ENCODE results near the gene KCNS3. TPM values are rescaled to one million over a fixed set of nuclear protein-coding genes. Genes with fewer than 3 reads are reported as not detected.

Gene KCNS3
- total RNA-seq, 1 donor from 2014 or later = 20.3 TPM

DNA sequence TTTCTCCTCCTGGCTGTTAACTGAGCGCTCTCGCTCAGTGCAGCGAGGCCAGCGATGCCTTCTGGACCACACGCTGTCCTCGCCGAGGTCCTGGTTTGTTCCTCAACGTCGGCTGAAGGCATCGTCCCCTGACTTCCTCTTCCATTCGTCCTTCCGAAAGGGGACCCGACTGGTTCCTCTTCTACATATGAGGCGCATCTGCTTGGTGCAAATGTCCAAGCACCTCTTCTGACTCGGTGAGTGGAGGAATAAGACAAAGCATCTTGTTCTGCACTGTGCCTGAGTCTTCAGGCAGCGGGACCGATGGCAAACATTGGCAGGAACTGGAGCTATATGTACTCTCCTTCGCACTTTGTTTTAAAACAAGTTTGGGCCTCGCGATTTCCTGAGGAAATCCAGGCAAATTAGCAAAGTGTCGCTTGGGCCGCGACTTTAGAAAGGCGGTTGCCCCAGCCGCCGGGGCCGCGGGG lies 621 bp upstream of the KCNS3 start:
- no peak for DNase-seq (ENCODE audit: low spot score)

DNA sequence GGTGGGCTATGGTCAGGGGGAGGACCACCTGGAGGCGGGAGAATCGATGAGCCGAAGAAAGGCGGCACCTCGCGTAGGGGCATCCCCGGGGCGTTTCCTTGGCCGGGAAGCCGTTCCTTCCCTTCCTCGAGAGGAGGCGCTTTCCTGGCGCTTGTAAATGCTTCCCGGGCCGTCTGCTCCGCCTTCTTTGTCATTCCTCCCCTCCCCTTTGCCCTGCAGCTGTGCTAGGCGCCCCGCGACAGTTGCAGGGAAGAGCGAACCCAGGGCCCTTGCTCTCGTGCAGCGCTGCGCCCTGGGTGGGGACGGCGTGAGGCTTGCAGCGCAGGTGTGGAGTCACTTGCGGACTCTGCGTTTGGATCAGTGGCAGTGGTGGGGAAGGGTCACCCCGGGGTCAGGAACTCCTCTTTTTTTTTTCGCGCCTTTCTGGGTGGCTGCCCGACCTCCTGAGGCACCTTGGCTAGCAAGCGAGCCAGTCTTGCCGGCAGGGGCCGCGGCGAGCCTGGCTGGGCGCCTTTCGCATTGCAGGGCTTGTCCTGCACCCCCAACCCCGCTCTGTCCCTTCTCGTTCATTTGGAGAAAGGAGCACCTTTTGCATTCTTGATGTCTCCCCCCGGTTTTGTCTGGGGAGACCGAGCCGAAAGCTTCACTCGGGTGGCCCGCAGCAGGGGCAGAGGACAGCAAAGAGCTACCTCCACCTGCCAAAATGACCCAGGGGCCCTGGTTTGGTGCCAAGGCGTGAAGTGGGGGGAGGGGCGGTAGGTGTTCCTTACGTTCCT lies 858 bp downstream of the KCNS3 start:
- peak; percentile 72 for DNase-seq (ENCODE audit: low spot score)

DNA sequence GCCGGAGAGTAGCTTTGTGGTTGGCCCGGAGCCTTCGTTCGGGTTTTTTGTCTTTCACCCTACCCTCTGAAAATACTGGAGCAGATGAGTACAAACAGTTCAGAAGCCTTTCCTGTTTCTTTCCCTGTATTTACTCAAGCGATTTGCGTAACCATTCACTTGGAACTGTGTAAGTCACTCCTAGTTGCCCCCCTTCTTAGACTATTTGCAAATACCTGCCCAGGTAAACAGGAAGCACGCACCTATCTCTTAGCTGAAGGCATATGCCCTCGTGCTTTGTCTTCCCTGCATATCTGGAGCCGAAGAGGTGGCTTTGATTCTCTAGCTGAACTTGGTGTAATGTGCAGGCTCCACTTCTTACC lies 1.4 kb downstream of the KCNS3 start:
- DNase-seq (ENCODE audit: low spot score) = no peak

DNA sequence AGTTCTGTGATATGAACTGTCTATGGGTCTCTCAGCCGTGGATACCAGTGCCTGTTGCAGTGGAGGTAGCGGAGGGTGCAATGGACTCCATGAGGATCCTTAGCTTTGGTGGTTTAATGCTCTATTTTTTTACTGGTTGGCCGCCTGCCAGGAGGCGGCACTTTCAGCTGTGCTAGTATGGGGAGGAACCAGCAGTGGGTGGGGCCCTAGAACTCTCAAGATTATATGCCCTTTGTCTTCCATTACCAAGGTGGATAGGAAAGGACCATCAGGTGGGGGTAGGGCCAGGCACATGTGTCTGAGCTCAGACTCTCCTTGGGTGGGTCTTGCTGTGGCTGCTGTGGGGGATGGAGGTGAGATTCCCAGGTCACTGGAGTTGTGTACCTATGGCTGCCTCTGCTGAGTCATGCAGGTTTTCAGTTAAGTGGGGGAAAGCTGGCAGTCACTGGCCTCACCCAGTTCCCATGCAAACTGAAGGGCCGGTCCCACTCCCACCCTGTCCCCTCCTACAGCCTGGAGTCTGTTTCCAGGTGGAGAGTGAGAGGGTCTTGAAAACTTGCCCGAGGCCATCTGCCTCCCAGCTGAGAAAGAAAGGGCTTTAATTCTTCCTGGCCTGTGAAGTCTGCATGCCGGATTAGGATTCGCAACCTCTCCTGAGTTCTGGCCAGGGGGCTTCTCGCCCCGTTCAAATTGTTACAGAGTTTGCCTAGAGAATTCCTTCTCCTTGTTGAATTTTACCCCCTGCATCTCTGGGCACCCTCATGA lies 14.5 kb downstream of the KCNS3 start:
- peak; percentile 54 for DNase-seq (ENCODE audit: low spot score)

DNA sequence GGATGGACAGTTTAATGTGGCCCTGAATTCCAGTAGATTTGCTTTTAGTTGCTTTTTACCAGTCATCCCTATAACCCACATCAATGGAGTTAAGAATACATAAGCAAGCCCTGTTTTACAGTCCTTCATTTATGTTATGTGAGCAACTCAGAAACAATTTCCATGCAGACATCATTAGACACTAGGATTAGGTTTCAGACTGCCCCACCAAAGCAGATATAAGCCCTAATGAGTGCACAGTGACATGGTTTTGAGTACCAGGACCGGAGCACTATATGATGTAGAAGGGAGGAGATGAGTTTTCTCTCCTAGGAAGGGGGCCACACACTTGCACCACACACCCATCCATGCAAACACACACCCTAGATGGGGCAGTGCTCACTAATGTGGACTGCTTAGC lies 15.5 kb downstream of the KCNS3 start:
- no peak for DNase-seq (ENCODE audit: low spot score)

DNA sequence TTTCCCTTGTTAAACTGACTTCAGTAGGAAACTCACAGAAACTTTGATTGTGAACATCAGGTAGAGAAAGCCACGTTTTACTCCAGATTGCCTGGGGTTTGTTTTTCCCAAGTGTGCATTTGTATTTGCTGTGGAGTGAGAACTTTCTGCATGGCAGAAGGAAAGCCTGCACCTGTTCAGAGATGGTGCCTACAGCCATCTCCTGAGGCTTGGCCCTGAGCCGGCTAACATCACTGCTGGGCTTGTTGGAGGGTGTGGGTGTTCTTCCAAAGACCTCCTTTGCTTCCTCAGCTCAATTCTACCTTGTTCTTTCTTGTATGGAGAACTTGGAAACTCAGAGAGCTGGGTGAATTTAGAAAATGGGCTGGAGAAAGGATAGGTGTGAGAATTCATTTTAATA lies 16.1 kb downstream of the KCNS3 start:
- no peak for DNase-seq (ENCODE audit: low spot score)

DNA sequence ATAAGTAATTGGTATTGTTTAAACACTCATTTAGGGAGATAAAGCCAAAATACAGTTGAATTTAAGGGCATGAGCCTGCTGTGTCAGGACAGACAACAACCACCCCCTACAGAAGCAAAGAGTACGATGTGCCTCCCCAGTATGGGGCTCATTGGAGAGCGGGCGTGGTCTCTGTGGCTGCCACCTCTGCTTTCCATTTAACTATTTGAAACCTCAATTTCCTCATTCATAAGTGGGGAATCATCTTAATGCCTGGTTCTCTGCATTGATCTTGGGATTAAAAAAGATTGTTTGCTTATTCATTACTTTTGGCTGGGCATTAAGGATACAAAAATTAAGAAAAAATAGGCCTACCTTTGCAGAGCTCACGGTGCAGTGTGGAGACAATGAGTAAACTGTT lies 21.4 kb downstream of the KCNS3 start:
- no peak for DNase-seq (ENCODE audit: low spot score)

DNA sequence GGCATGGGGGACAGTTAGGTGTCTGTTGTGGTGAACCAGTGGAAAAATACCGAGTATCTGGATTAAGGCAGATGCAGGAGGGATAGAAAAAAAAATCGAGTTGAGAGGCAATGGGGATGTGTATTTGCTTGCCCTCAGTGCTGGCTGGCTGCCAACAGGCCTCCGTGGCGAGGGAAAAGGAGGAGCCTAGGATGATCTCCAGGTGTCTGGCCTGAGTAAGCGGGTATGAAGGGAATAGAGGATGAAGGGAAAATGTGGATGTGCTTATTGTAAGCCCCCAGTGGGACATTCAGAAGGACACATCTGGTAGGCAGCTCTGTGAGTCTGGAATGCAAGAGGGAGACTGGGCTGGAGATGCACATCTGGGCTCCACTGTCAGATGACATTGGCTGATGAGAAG lies 22.8 kb downstream of the KCNS3 start:
- DNase-seq (ENCODE audit: low spot score) = no peak

DNA sequence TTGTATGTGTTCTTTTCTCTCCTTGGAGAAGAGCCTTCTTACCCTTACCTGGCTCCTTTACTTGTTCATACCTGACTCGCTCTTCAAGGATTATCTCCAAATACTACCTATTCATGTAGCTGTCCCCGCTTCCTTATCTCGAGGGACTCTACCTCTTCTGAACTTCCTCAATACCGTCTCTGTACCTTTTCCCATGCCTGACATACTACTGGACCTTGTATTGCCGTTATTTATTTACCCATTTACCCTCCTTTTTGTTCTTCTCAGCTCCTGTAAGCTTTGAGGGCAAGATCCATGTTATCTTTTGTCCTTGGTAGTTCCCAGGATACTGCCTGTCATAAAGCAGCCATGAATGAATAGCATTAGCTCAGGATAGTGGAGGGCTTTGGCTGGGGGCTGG lies 32.5 kb downstream of the KCNS3 start:
- no peak for DNase-seq (ENCODE audit: low spot score)

DNA sequence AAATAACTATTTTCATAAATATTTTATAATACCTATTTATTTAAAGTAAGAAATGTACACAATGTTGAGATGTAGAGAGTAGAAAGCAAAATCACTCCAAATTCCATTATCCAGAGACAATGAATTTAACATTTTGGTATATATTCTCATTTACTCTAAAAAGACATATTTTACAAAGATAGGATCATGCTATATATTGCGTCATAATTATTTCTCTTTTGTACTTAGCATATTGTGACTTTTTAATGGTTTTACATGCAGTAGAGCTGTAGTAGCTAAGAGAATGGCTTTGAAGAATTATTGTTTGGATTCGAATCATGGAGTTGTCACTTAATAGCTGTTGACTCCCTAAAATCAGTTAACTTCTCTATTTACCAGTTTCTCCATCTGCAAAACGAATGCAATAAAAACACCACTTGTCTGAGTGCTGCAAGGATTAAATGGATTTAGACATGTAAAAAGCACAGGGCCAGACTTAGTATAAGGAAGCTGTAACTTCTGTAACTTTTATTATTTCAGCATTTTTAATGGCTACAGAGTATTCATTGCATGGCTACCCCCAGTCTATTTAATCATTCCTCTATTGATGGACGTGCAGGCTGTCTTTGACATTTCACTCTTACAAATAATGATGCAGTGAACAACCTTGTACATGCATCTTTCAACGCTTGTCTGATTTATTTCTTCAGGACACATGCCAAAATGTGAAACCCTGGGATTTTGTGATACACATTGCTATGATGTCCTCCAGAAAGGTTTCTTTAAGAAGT lies 33.2 kb downstream of the KCNS3 start:
- no peak for DNase-seq (ENCODE audit: low spot score)

DNA sequence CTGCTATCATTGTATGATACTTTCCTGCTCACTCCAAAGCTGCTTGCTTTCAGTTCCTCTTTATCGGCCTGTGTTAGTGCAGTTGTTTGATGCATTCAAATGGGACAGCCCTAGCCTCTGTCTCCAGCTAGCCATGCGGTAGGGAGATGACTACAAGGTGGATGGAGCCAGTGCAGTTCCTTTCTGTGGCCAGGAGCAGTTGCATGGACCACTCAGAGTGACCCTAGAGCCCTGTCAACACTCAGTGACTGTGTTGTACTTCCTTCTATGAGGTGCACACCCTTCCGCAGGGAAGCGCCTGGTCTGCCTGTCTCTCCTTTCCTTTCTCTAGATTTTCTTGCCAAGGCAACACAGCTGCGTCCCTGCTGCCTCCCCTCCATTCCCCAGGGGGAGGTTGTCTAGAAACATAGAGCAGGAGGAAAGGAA lies 33.8 kb downstream of the KCNS3 start:
- DNase-seq (ENCODE audit: low spot score) = no peak

DNA sequence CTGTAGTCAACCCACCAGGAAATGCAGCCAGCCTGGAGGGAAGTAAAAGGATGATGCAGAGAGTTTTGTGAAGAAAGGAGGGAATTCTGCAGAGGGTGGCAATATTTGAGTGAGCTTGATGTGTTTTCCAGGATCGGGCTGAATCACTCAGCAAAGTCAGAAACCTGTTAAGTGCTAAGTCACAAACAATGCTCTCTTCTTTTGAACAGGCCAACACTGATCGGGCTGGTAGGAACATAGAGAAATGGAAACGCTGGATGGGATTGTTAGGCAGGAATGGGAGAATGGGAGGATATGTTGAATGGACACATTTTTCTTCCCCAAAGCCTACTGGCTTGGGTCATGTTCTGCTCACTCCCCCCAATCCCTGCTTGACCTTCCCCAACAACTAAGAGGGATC lies 36.6 kb downstream of the KCNS3 start:
- DNase-seq (ENCODE audit: low spot score) = no peak

DNA sequence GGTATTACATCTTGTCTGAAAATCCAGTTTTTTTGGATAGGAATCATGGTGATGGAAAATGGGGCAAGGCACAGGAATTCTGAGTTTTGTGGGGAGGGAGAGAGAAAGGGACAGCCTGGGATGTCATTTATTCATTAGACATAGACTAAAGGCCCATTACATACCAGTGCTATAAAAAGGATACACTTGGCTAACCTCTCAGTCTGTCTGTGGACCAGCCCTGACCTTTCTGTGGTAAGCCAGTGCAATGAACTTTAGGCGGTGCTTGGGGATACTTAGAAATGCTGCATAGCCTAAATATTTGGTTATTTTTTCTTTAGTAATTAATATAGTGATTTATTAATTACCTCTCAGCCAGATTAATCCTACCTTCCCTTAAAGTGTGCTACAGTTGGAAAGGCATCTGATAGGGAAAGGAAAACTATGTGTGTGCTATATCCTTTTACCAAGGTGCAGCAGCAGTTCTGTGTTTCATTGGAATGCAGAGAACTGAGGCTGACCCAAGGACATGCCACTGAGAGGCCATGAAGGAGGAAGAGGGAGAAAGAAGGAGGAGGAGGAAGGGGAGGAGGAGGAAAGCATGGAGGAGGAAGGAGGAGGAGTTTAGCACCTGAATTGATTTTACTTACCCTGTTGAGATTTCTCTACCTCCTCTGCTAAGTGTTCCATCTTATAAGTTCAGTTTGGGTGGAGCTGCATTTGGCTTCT lies 37.5 kb downstream of the KCNS3 start:
- no peak for DNase-seq (ENCODE audit: low spot score)

DNA sequence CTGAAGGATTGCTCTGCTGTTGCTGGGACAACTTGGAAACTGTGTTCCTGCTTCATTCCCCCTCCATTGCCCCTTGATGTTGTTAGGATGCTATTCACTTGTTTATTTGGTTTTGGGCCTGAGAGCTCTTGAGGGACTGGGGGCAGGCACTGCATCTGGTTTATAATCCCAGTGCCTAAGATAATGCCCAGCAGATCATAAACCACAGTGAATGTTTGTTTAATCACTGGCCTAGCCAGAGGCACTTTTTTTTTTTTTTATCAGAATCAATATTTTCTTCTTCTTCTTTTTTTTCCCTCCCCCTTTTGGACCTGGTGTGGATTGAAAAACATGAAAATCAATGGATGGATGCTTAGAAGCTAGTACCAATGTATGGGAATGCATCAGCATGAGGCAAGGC lies 38.1 kb downstream of the KCNS3 start:
- DNase-seq (ENCODE audit: low spot score) = no peak

DNA sequence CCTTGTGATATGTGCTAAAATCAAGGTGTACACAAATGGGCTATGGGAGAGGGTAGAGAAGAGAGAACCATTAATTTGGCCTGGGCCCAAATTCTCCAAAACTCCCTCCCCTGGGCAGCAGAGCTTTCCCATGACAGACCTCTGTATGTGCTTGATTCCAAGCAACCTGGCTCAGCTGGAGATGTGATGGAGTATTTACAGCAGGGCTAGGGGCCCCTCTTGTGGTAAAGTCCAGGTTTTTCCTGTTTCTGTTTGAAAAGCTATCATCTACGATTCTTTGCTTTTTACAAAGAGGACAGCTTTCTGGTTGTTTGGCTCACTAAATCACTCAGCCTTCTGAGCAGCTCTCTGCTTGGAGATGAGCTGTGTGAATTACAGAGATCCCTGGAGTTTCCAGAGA lies 40.3 kb downstream of the KCNS3 start:
- DNase-seq (ENCODE audit: low spot score) = no peak

DNA sequence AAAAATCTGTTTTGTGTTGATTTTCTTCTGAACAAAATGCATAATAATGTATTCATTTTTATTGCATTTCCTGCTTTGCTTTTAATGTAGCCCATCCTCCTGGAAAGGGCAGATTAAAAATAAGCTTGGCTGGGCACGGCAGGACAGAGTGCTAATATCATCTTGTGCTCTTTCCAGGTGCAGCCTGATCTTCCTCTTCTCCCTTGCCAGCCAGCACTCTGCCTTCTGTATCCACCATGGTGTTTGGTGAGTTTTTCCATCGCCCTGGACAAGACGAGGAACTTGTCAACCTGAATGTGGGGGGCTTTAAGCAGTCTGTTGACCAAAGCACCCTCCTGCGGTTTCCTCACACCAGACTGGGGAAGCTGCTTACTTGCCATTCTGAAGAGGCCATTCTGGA lies 52.3 kb downstream of the KCNS3 start:
- DNase-seq (ENCODE audit: low spot score) = no peak

DNA sequence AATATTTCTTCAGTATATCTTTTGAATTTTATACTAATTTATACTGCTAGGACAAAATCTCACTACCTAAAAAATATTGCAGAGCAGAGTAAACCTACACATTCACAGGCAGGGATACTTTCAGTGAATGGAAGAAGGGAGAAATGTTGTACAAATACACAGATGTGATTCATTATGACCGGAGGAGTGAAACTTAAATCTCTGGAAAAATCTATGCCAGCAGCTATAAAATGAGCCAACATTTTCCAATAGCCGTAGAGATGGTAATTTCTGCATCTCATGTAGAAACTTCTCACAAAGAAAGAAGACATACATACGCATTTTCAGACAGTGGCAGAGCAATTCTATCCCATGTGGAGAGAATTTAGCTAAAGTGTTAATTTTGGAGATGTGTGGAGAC lies 54.8 kb downstream of the KCNS3 start:
- DNase-seq (ENCODE audit: low spot score) = no peak

DNA sequence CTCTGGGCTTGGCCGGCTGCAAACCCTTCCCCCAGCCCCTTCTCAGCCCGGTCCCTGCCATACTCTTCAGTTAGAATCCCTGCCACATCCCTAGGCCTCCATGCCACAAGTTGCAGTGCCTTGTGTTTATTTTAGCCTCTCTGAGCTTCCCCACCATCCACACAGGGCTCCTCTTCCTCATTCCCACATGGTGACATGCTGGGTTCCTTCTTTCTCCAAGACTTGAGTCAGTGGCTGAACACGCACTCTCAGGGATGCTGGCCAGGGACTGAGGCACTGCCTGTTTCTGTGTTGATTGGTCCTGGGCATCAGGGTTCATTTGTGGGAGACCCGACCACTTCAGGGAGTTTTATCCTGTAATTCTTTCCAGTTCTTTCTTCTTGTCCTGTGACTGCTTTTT lies 56.3 kb downstream of the KCNS3 start:
- DNase-seq (ENCODE audit: low spot score) = no peak

DNA sequence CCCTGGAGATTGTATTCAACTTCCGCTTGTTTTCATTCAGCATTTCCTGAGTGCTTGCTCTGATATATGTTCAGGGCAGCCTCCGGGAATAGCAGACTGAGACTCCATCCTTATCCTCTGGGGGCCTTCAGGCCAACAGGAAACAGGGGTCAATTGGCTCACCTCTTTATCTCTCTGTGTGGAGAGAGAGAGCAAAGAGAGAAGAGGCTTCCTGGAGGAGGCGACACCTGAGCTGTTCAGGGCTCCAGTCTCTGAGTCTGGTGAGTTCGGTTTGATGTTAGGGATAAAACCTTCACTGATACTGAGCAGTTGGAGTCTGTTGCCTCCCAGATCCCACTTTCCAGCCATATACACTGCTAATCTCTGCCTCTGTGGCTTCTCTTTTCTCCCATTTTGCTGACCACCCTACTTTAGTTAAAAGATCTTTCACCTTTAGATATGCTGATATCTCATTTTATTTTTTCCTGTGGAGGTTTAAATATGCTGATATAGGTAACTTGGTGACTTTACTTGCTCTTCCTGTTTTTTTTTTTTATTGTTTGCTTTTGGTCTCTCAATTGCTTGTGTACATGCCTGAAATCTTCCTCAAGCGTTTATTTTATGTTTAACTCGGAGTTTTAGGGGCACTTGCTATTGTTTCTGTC lies 56.9 kb downstream of the KCNS3 start:
- no peak for DNase-seq (ENCODE audit: low spot score)

DNA sequence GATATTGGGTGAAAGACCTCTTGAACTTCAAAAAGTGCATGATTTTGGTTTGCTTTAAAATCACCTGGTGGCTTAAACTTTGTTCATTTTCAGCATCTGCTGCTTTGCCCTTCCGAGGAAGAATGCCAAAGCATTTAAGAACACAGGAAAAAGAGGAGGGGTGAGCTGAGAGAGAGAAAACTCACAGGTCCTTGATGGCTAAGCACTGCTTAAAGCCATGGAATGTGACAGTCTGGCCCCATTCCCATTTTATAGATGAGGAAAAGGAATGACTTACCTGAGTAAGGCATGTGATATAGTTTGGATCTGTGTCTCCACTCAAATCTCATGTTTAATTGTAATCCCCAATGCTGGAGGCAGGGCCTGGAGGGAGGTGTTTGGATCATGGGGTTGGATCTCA lies 58.1 kb downstream of the KCNS3 start:
- DNase-seq (ENCODE audit: low spot score) = no peak

DNA sequence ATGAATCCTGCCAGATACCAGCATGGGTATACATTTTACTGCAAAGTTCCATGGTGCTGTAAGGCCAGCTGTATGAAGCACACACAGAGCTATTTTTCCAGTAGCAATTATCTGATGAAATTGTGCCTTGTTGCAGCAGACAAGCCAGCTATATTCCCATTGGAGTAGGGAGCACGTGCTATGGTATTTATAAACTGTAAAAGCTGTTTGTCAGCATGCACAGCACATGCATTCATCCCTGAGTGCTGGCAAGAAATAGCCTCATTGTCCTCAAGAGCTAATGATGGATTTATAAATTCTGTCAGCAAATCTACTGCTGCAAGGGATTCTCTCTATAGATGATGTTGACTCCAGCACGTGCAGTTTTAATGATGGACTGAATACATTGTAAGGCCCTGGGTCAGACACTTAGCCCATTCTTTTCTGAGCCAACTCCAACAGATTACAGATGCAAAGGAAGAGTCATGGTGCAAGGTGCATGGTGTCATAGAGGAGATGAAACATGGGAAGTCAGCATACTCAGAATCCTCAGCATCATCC lies 61.7 kb downstream of the KCNS3 start:
- no peak for DNase-seq (ENCODE audit: low spot score)
